GM10248 (cell line): ENCODE measurements around the gene PPP1R27.

ENCODE experiments used
- CTCF ChIA-PET: fragments of 300-600 bp; sonication (Branson Sonifier 250); formaldehyde crosslinking; extraction: SDS; loops from one replicate; lab custom pipeline; 2021; ENCODE audit warnings: antibody characterized with exemption; lab: Yijun Ruan, JAX
- POLR2A ChIA-PET: fragments of 350-650 bp; sonication (Branson Sonifier 250); formaldehyde crosslinking; extraction: SDS; loops from one replicate; lab custom pipeline; 2020; ENCODE audit warnings: antibody characterized with exemption; lab: Yijun Ruan, JAX
- DNase-seq: peaks from one replicate; pipeline ENCODE4 v3.0.0; 2012; ENCODE audit errors: extremely low spot score
- TF ChIP-seq, protein P1 (sequence below): IDR thresholded peaks from 2 replicates; pipeline ENCODE4 v1.5.1; 2012; ENCODE audit warnings: mild to moderate bottlenecking, low read depth; ENCODE audit errors: extremely low read depth, missing control alignments, control extremely low read depth

The PPP1R27 gene

DNA sequence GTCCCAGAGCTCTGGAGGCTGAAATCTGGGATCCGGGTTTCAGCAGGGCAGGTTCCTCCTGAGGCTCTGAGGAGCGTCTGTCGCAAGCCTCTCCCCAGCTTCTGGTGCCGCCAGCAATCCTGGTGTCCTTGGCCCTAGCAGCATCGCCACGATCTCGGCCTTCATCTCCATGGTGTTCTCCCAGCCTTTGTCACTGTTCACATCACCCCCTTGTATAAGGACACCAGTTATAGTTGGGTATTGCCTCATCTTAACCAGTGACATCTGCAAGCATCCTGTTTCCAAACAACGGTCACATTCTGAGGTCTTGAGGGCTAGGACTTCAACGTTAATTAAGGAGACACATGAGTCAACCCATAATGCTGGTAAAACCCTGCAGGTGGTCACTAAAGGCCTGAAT lies 2.8 kb upstream of the PPP1R27 start:
- POLR2A ChIA-PET, result interaction anchor here (1.1 kb wide), 1 partner anchor 45 kb away, joined by 4 read pairs; no protein-coding TSS in a partner anchor
- CTCF ChIA-PET, result no interaction called here

GRCh38 chr17:81833921-81834830 lies 674 bp downstream of the PPP1R27 start:
- no peak for DNase-seq
- CTCF ChIA-PET, result interaction anchor here (1.1 to 2.3 kb wide), 5 partner anchors 10 to 186 kb away, joined by 3 to 7 read pairs (median 3); no protein-coding TSS in a partner anchor
- POLR2A ChIA-PET, result interaction anchor here (0.6 kb wide), 1 partner anchor 271 kb away, joined by 5 read pairs; no protein-coding TSS in a partner anchor
- TF ChIP-seq, protein P1, sequence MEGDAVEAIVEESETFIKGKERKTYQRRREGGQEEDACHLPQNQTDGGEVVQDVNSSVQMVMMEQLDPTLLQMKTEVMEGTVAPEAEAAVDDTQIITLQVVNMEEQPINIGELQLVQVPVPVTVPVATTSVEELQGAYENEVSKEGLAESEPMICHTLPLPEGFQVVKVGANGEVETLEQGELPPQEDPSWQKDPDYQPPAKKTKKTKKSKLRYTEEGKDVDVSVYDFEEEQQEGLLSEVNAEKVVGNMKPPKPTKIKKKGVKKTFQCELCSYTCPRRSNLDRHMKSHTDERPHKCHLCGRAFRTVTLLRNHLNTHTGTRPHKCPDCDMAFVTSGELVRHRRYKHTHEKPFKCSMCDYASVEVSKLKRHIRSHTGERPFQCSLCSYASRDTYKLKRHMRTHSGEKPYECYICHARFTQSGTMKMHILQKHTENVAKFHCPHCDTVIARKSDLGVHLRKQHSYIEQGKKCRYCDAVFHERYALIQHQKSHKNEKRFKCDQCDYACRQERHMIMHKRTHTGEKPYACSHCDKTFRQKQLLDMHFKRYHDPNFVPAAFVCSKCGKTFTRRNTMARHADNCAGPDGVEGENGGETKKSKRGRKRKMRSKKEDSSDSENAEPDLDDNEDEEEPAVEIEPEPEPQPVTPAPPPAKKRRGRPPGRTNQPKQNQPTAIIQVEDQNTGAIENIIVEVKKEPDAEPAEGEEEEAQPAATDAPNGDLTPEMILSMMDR, result no peak

More for the DNA sequence above, 2.8 kb upstream of the PPP1R27 start:
- TF ChIP-seq, protein P1, result no peak
- no peak for DNase-seq

GRCh38 chr17:81833160-81833920 lies 1.5 kb downstream of the PPP1R27 start, which contains the start of gene MCRIP1:
Gene MCRIP1, minus strand, starts transcription at chr17:81833291. Its CDS starts 8,785 bp downstream, at chr17:81824506.
- CTCF ChIA-PET, result interaction anchor here (1.3 to 2.3 kb wide), 4 partner anchors 9 to 187 kb away, joined by 3 to 7 read pairs (median 4); no protein-coding TSS in a partner anchor
- POLR2A ChIA-PET, result interaction anchor here (1.0 to 1.1 kb wide), 2 partner anchors 10 to 13 kb away, joined by 3 to 4 read pairs; no protein-coding TSS in a partner anchor
- TF ChIP-seq, protein P1, result no peak
- peak; percentile 99 for DNase-seq

GRCh38 chr17:81832608-81833159 lies 2.2 kb downstream of the PPP1R27 start:
- CTCF ChIA-PET, result interaction anchor here (1.5 to 2.3 kb wide), 2 partner anchors 31 to 37 kb away, joined by 3 to 7 read pairs; no protein-coding TSS in a partner anchor
- POLR2A ChIA-PET, result interaction anchor here (1.0 to 1.1 kb wide), 2 partner anchors 11 to 14 kb away, joined by 3 to 4 read pairs; no protein-coding TSS in a partner anchor
- DNase-seq, result peak; percentile 53
- TF ChIP-seq, protein P1, result no peak

DNA sequence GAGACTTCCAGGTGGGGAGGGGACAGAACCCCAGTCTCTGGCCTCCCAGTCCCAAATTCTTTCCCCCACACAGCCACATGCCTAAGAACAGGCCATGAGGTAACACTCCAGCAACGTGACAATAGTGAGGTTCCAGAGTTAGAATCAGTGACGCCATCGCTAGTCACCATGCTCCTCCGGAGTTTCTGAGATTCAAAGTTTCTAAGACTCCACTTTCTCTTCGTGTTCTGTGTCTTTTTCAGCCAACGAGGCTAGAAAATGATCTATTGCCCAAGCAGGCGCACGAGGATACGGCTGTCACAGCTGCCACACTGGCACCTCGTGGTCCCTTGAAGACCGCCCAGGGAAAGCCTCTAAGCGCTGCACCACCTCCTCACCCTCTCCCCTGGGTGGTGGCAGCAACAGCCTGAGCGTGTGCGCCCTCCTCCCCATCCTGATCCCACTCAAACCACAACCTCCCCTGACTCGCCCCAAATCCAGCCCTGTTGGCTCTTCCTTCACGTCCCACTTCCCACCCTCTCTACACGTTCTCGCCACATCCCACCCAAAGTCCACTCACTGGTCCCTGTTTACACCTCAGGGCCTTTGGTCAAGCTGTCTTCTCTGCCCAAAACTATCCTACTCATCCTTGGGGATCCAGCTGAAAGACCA lies 2.8 kb downstream of the PPP1R27 start:
- DNase-seq, result no peak
- POLR2A ChIA-PET, result no interaction called here
- CTCF ChIA-PET, result interaction anchor here (2.3 kb wide), 1 partner anchor 38 kb away, joined by 7 read pairs; no protein-coding TSS in a partner anchor
- TF ChIP-seq, protein P1, result no peak
